ENCODE results near the gene TCTN2. TPM values are rescaled to one million over a fixed set of nuclear protein-coding genes. Genes with fewer than 3 reads are reported as not detected.
A peak's percentile ranks its signal among the peaks of the same experiment; 100 is the strongest.

The TCTN2 gene
- total and polyA plus RNA-seq, 10 of the 15 experiments (the other 5 are each of a cell fraction or from before 2014, with no cell fraction given): 0.55 to 5.5 (median 3.3) TPM

GRCh38 chr12:123723765-123724164, 52.9 kb downstream of the TCTN2 start (continued):
- TF ChIP-seq, protein P1, sequence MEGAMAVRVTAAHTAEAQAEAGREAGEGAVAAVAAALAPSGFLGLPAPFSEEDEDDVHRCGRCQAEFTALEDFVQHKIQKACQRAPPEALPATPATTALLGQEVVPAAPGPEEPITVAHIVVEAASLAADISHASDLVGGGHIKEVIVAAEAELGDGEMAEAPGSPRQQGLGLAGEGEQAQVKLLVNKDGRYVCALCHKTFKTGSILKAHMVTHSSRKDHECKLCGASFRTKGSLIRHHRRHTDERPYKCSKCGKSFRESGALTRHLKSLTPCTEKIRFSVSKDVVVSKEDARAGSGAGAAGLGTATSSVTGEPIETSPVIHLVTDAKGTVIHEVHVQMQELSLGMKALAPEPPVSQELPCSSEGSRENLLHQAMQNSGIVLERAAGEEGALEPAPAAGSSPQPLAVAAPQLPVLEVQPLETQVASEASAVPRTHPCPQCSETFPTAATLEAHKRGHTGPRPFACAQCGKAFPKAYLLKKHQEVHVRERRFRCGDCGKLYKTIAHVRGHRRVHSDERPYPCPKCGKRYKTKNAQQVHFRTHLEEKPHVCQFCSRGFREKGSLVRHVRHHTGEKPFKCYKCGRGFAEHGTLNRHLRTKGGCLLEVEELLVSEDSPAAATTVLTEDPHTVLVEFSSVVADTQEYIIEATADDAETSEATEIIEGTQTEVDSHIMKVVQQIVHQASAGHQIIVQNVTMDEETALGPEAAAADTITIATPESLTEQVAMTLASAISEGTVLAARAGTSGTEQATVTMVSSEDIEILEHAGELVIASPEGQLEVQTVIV (IDR thresholded peaks at IDR 0.05; ENCODE audit: borderline replicate concordance, partially characterized antibody): no peak
- TF ChIP-seq ZNF24 (IDR thresholded peaks at IDR 0.05) (no peak), POLR2A (IDR thresholded peaks at IDR 0.05; ENCODE audit: low read depth, low read length) (no peak), SMAD5 (IDR thresholded peaks at IDR 0.05; ENCODE audit: low read depth) (no peak), ZNF622 (IDR thresholded peaks at IDR 0.05) (no peak), ELK1 (IDR thresholded peaks at IDR 0.05; ENCODE audit: low read depth, low read length) (no peak), FOXM1 (IDR thresholded peaks at IDR 0.05; ENCODE audit: low read depth, low read length) (peak; percentile 87), BACH1 (IDR thresholded peaks at IDR 0.05; ENCODE audit: borderline replicate concordance) (no peak), MEF2A (IDR thresholded peaks at IDR 0.05; ENCODE audit: insufficient read depth, low read depth, low read length) (peak; percentile 71), JUNB (IDR thresholded peaks at IDR 0.05) (peak; percentile 90), EED (IDR thresholded peaks at IDR 0.05; ENCODE audit: low read depth) (peak; percentile 49; the same call in 1 of the 2 replicates), RUNX3 (IDR thresholded peaks at IDR 0.05; ENCODE audit: low read length) (peak; percentile 95), SPI1 (IDR thresholded peaks at IDR 0.05; ENCODE audit: borderline replicate concordance, insufficient read depth, low read depth, low read length) (peak; percentile 71), NFIC (IDR thresholded peaks at IDR 0.05; ENCODE audit: low read depth, low read length) (peak; percentile 88), ETV6 (conservative IDR thresholded peaks at IDR 0.05 in 1 of 2, IDR thresholded peaks at IDR 0.05 in 1 of 2; ENCODE audit: borderline replicate concordance in 1 of 2, low read depth in 1 of 2) (peak in 1 of 2 experiments; percentile 88; a peak in 2 of 4 replicates), NFYB (IDR thresholded peaks at IDR 0.05; ENCODE audit: insufficient read depth, low read depth, low read length) (no peak), RB1 (IDR thresholded peaks at IDR 0.05; ENCODE audit: borderline replicate concordance) (no peak), ZNF384 (IDR thresholded peaks at IDR 0.05; ENCODE audit: borderline replicate concordance, low read depth, low read length) (no peak), CEBPZ (IDR thresholded peaks at IDR 0.05; ENCODE audit: low read depth, low read length) (no peak), CBFB (IDR thresholded peaks at IDR 0.05; ENCODE audit: low read depth) (peak; percentile 44; the same call in 1 of the 2 replicates), NBN (IDR thresholded peaks at IDR 0.05) (no peak), CREM (IDR thresholded peaks at IDR 0.05; ENCODE audit: low read depth) (peak; percentile 74), TCF3 (IDR thresholded peaks at IDR 0.05; ENCODE audit: borderline replicate concordance, insufficient read depth, low read depth, low read length) (no peak)
